GM20000 (cell line): ENCODE results near the gene WASHC2C.
"Not testable (repeated sequence)": the region's sequence is repeated elsewhere in the genome, so short reads cannot be mapped to it uniquely, and the experiment has no call there.

Source experiments
- DNase-seq: peaks from one replicate; pipeline ENCODE4 v3.0.0; 2012; ENCODE audit warnings: low spot score
- CTCF ChIP-seq: IDR thresholded peaks from 2 replicates; pipeline ENCODE4 v1.5.1; 2012; ENCODE audit warnings: mild to moderate bottlenecking, control low read depth; ENCODE audit errors: extremely low read depth, missing control alignments

Gene WASHC2C

DNA sequence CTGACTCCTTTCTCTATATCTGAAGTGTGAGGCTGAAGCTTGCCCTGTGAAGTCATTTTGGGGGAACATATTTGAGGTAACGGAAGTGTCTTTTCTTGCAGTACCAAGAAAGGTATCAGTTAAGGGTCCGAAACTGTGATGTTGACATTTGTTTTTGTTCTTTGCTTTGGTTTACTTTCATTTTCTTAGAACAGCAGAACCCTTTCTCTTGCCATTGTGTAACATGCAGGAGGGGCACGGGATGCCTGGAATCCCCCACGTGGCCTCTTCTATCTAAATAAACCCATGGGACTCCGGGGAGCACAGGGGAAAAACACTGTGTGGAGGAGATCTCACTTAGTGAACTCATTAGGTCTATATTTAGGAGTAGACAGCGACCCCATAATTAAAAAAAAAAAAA, 34.6 kb downstream of the WASHC2C start:
- not testable (repeated sequence) for DNase-seq

DNA sequence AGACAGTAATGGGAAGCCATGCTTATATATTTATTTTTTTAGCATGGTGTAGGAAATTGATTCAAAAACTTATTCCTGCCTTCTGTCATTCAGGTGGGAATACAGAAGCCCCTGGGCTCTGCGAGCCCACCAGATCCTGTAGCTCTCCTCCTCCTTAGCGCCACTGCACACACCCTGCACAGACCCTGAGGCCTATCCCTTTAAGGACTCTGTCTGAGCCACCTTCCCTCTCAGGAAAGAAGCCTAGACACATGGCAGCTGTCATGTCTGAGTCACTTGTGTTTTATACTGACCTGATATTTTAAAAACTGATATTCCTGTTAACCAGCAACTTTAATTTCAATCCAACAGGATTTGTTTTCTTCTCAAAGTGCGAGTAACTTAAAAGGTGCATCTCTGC, 36.0 kb downstream of the WASHC2C start:
- not testable (repeated sequence) for DNase-seq

GRCh38 chr10:45768334-45768733, 41.3 kb downstream of the WASHC2C start:
- DNase-seq: not testable (repeated sequence)

DNA sequence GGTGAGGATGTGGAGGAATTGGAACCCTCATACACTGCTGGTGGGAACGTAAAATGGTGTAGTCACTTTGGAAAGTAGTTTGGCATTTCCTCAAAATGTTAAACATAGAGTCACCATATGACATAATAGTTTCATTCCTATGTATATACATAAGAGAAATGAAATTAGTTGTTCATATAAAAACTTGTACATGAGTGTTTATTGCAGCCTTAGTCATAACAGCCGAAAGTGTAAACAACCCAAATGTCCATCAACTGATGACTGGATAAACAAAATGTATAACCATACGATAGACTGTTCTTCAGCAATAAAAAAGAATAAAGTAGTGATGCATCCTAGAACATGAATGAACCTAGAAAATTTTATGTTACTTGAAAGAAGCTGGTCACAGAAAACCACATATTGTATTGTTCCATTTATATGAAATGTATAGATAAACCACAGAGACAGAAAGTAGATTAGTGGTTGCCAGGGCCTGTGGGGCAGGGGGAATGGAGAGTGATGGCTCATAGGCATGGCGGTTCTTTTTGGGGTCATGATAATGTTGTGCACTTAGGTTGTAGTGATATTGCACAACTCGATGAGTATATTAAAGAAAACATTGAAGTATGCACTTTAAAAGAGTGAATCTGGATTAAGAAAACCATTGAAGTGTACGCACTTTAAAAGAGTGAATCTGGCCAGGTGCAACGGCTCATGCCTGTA, 44.8 kb downstream of the WASHC2C start:
- not testable (repeated sequence) for DNase-seq

DNA sequence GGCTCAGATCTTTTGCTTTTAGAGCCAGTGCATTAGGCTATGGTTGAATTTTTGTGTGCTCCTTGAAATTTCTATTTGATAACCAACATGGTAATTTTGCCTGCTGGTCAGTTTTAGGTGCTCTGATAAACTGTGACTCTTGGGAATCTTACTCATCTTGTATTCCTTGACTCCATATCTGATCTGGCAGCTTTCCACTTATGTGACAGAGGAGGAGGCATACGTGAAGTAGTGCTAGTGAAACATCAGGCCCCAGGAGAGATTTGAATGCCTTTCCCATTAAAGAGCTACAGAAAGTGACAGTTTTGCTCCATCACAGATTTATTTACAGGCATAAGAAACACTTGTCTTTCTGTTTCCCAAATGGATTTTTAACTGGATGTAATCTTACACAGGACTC, 59.2 kb downstream of the WASHC2C start:
- not testable (repeated sequence) for DNase-seq

- DNase-seq: not testable (repeated sequence)
Measured at GRCh38 chr10:45787212-45787741, 60.2 kb downstream of the WASHC2C start.

GRCh38 chr10:45789991-45790390, 62.9 kb downstream of the WASHC2C start:
- DNase-seq: not testable (repeated sequence)

GRCh38 chr10:45790694-45791426, 63.8 kb downstream of the WASHC2C start:
- not testable (repeated sequence) for DNase-seq

DNA sequence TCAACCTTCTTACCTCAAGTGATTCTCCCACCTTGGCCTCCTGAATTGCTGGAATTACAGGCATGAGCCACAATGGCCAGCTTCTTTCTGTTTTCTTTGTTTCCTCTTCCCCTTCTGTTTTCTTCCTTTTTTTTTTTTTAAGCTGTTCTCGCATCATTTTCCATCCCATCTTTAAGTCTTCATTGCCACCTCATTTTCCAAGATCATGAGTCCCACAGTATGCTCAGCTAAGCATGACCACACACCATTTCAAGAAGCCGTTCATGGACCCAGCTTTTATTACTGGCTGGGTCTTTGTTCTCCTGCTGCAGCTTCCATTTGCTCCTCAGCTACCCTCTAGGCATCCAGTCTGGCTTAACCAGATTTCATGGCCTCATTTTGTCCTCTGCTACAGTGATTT, 67.7 kb downstream of the WASHC2C start:
- DNase-seq: not testable (repeated sequence)

DNA sequence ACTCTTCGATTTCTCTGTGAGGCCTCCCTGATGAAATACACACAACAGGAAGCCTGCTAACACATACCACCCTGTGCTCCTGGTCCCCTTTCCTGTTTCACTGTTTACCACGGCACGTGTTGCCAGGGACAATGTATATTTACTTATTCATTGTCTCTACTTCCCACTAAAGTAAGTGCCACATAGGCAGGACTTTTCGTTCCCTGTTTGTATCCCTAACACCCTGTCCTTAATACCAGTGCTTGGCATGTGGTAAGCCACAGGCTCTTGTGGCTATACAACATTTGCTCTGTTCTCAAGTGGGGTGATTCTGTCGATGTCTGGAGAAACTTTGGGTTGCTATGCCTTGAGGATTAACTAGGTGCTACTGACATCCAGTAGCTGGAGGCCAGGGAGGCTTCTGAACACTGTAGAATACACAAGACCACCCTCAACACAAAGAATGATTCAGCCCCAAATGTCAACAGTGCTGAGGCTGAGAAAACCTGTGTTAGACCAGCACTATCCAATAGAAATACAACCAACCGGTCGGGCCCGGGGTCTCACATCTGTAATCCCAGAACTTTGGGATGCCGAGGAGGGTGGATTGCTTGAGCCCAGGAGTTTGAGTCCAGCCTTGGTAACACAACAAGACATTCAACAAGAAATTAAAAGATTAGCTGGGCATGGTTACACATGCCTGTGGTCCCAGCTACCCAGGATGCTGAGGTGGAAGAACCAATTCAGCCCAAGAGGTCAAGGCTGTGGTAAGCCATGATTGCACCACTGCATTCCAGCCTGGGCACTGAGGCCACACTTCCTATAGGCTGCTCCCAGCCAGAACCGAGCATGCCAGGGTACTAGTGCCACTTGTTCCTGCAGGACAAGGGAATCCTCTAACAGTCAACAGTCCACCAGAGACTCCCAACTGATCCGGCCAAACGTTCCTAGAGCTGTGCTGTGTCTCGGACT, 76.3 kb downstream of the WASHC2C start:
- not testable (repeated sequence) for DNase-seq

DNA sequence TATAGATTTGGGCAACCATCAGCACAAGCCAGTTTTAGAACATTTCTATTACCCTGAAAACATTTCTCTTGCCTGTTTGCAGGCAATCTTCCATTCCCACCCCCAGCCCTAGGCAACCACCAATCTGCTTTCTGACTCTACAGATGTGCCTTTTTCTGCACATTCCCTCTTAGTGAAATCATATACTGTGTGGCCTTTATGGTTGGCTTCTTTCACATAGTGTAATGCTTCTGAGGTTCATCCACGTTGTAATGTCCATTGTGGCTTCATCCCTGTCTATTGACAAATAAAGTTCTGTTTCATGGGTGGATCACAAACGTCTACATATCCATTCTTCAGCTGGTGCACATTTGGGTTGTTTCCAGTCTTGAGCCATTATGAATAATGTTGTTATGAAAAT, 77.9 kb downstream of the WASHC2C start:
- not testable (repeated sequence) for DNase-seq

- TF ChIP-seq CTCF: no peak
- DNase-seq: no peak
Measured at GRCh38 chr10:45809837-45810236, 82.8 kb downstream of the WASHC2C start.

- TF ChIP-seq CTCF: no peak
- DNase-seq: no peak
Measured at GRCh38 chr10:45811075-45811474, 84.0 kb downstream of the WASHC2C start.

DNA sequence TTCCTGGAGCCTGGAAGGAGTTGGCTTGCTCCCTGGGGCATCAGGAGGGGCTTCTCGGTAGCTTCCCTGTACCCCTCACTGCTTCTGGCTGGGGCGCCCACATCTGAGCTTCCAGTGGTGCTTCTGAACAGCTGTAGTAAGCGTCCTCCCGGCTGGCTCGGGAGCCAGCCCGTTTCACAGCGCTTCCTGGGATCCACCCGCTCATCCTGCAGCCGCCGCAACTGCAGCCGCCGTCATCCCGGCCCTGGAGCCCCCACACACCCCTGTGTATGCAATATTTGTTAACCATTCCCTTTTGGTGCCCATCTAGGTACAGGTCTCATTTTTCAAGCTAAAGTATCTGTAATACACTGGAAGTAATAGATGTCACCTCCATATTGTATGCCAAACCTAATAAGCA, 85.9 kb downstream of the WASHC2C start:
- not testable (repeated sequence) for DNase-seq

- DNase-seq: not testable (repeated sequence)
Measured at GRCh38 chr10:45814146-45814545, 87.1 kb downstream of the WASHC2C start.
